Activated CD8-positive, alpha-beta memory T cell treated with anti-CD3 and anti-CD28 coated beads, Interleukin-2, amount 50 U/mL, for 1 hour (primary cell): ENCODE data around the gene CUEDC1.
"Not testable (repeated sequence)": the region's sequence is repeated elsewhere in the genome, so short reads cannot be mapped to it uniquely, and the experiment has no call there.

ENCODE experiments used
- DNase-seq: peaks from one replicate; pipeline ENCODE4 v3.0.0-alpha.2; 2020; ENCODE audit errors: extremely low read depth

CUEDC1 gene

DNA sequence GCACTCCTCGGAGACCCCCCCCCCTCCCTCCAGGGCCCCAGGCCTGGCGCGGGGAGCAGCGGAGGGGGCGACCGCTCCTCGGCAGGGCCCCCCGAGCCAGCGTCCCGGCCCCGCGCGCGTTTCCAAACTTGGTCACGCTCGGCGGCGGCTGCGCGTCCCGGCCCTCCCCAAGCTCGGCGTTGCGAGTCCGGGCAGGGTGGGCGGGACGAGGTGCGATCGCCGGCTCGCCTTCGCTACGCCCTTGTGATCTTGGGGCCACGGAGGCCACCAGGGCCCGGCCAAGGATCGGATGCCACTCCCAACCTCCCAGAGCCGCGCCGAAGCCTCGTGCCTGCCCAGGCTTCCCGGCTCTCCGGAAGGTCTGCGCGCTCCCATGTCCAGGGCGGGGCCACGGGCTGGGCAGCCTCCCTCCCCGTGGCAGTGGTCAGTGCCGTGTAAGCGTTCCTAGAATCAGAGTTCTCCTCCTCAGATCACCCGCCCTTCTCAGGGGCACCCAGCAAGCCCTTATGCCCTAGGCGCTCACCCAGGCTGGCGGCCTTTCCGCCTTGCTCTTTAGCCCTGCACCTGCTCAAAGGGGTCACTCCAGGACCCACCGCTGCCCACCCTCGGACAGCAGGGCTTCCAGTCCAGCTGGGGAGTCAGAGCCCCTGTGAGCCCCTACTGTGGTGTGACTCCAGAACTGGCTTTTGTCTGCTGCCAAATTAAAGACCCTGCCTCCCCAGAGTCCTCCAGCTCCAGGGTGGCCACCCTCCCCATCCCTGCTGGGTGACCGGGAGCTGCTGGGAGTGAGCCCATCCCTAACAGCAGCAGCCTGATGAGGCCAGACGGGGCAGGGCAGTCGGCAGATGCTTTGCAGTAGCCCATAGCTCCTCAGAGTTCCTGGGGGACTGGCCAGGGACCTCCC, 93.2 kb downstream of the CUEDC1 start:
- DNase-seq, result no peak

- no peak for DNase-seq
Measured at GRCh38 chr17:57861000-57861789, 94.0 kb downstream of the CUEDC1 start.

DNA sequence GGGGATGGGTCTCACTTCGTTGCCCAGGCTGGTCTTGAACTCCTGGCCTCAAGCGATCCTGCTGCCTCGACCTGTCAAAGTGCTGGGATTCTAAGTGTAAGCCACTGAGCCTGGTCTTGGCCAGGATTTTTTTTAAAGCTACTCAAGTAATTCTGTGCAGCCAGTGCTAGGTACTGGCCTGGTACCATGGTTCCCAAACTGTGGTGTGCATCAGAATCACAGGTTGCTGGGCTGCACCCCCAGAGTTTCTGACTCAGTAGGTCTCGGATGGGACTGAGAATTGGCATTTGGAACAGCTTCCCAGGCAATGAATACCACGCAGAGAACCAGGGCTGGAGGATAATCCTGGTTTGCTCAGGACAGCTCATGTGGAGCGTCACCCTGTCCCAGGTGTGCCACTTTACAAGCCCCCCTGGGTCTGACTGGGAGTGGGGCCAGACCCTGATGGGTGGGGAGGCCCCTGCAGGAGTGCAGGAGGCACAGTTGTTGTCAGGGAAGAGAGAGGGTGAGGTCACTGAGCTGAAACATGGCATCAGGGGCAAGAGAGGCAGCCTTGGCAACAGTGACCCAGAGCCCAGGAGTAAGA, 94.7 kb downstream of the CUEDC1 start:
- DNase-seq, result no peak

GRCh38 chr17:57859601-57860413, 95.4 kb downstream of the CUEDC1 start:
- DNase-seq, result no peak

DNA sequence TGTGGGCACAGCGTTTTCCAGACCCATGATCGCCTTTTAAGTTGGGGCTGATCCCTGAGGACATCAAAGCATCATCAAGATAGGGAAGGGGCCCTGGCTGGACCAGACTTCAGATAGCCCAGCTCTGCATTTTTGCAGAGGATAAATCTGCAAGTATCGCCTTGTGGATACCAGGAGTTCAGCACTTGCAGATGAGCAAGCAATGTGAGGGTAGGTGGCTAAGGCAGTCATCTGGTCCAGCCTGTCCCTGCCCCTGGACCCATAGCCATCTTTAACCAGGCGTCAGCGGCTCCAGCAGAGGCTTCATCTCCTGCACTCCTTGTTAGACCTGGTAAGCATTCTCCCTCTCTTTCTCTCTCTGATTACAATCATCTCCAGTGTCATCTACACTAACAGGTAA, 96.4 kb downstream of the CUEDC1 start:
- DNase-seq, result no peak

GRCh38 chr17:57856792-57857620, 98.2 kb downstream of the CUEDC1 start:
- no peak for DNase-seq

- DNase-seq, result no peak
Measured at GRCh38 chr17:57855391-57856035, 99.7 kb downstream of the CUEDC1 start.

GRCh38 chr17:57853695-57854094, 101.5 kb downstream of the CUEDC1 start:
- DNase-seq, result no peak

- DNase-seq, result no peak
Measured at GRCh38 chr17:57852955-57853328, 102.3 kb downstream of the CUEDC1 start.

GRCh38 chr17:57852092-57852954, 102.9 kb downstream of the CUEDC1 start:
- DNase-seq, result no peak

- peak; percentile 92 for DNase-seq
Measured at GRCh38 chr17:57849874-57850754, 105.1 kb downstream of the CUEDC1 start, which contains the start of gene MRPS23. Gene MRPS23 (minus strand): TSS chr17:57850044. CDS start chr17:57850010, 34 bp downstream.

DNA sequence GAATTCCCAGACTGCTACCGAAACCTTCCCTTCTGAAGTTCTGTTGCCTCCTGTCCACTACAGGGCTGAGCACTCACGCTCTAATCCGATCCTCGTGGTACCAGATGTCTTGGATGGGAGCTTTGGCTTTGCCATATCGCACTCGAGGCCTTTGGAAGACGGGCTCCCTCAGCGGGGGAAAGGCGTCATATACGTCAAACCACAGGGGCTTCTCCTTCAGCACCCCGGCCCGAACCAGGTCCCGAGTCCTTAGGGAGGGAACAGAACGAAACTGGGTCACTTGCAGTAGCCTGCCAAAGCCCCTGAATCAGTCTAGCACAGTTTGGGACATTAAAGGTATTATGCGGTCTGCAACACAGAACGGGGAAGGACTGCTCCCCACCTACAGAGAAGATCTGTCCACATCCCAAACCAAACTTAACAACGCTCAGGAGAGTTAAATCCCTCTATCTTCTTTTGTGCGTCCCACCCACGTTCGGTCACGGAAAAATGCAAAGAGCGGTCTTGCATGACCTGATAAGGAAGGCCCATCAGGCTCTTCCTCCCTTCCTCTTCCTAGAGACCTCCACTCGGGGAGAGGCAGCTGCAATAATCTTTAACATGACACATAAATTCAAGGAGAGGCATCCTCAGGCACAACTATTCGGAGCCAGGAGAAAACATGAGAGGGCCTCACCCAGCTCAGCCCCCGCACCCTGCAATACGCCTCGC, 105.9 kb downstream of the CUEDC1 start:
- DNase-seq, result no peak

- not testable (repeated sequence) for DNase-seq
Measured at GRCh38 chr17:57846056-57846945, 108.9 kb downstream of the CUEDC1 start.

DNA sequence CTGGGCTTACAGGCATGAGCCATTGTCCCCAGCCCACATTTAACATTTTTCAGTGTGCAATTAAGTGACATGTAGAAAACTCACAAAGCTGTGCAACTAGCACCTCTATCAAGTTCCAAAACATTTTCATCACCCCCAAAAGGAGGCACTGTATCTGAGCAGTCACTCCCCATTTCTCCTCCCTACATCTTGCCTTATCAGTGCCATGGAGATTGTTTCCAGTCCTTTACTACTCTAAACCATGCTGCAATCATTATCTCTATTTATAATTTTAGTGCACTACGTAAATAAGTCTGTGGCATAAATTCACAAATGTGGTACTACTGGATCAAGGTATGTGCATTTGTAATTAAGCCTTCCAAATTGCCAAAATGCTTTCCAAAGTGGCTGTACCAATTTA, 112.9 kb downstream of the CUEDC1 start:
- DNase-seq, result no peak

DNA sequence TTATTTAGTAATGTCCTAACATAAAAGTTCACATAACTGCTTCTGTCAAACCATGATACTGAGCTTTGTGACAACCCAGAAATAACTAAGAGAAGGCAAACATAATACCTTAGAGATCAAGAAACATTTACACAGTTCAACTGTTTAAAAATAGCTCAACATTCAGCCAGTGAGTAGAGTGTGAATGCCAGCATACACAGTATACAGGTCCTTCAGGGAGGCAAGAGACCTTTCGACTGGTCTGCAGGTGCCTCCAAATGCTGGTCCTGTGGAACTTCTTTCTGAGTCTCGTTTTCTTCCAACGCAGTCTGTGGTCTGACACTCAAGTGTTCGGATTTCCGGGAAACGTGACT, 115.7 kb downstream of the CUEDC1 start:
- no peak for DNase-seq

DNA sequence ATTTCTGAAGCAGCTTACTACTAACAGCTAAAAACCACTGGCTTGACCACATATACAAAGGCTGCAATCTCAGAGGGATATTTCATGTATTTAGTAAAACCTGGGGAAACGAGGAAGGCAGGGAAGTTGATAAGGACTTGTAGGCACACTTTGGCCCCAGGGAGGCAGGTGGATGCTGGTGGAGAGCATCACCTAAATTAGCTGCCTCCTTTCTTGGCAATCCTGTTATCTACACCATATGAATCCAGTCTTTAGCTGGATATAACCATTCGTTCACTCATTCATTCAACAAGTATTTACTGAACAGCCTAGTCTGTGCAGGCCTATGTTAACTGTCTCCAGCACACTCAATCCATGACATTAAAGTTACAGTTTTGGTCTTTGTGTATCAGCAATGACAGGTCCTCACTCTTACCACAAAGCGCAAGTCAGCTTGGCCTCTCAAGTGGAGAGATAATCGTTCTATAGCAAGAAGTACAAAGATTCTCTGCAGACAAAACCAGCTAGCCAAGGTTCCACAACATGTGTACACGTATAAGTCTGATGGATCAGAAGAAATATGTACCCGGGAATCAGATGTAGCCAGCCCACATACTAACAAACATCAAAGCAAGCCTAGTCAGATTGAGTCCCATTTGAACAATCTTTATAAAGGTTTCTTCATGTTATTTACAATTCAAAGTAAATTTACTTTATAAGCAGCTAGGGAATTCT, 116.2 kb downstream of the CUEDC1 start:
- no peak for DNase-seq
